HS-27A (cell line): ENCODE data around the gene ZNF558.
A peak's percentile ranks its signal among the peaks of the same experiment; 100 is the strongest.

Source experiments
- DNase-seq: peaks from one replicate; pipeline ENCODE4 v3.0.0-alpha.2; 2012; ENCODE audit warnings: low read depth, missing footprints

Gene ZNF558

GRCh38 chr19:8832132-8833021 is at the start of gene ZNF558, which contains the start of gene MBD3L1:
Gene ZNF558, minus strand, starts transcription at chr19:8832304. Its CDS starts 9,645 bp downstream, at chr19:8822659.
Gene MBD3L1, plus strand, starts transcription at chr19:8832377. Its CDS starts 10,302 bp downstream, at chr19:8842679.
- peak; percentile 90 for DNase-seq

- DNase-seq: no peak
Observed at GRCh38 chr19:8881512-8881911, 49.4 kb upstream of the ZNF558 start.

- no peak for DNase-seq
Observed at GRCh38 chr19:8880868-8881488, 48.9 kb upstream of the ZNF558 start.

- no peak for DNase-seq
Observed at GRCh38 chr19:8877854-8878705, 46.0 kb upstream of the ZNF558 start.

- DNase-seq: no peak
Observed at GRCh38 chr19:8866344-8866743, 34.2 kb upstream of the ZNF558 start.

GRCh38 chr19:8858260-8858659 is 26.2 kb upstream of the ZNF558 start:
- no peak for DNase-seq

GRCh38 chr19:8850488-8850887 is 18.4 kb upstream of the ZNF558 start:
- no peak for DNase-seq

- DNase-seq: no peak
Observed at GRCh38 chr19:8849232-8849631, 17.1 kb upstream of the ZNF558 start.

- no peak for DNase-seq
Observed at GRCh38 chr19:8846819-8847218, 14.7 kb upstream of the ZNF558 start.

GRCh38 chr19:8840708-8841107 is 8.6 kb upstream of the ZNF558 start:
- no peak for DNase-seq

GRCh38 chr19:8835877-8836276 is 3.8 kb upstream of the ZNF558 start:
- no peak for DNase-seq

GRCh38 chr19:8835446-8835845 is 3.3 kb upstream of the ZNF558 start:
- DNase-seq: no peak

GRCh38 chr19:8831832-8832131 is 322 bp downstream of the ZNF558 start:
- DNase-seq: no peak

- no peak for DNase-seq
Observed at GRCh38 chr19:8831373-8831772, 731 bp downstream of the ZNF558 start.

GRCh38 chr19:8827277-8827676 is 4.8 kb downstream of the ZNF558 start:
- no peak for DNase-seq

- DNase-seq: no peak
Observed at GRCh38 chr19:8826371-8826770, 5.7 kb downstream of the ZNF558 start.

GRCh38 chr19:8821748-8822241 is 10.3 kb downstream of the ZNF558 start:
- DNase-seq: no peak

GRCh38 chr19:8820234-8820633 is 11.9 kb downstream of the ZNF558 start:
- no peak for DNase-seq

GRCh38 chr19:8815780-8816179 is 16.3 kb downstream of the ZNF558 start:
- no peak for DNase-seq

GRCh38 chr19:8814176-8814575 is 17.9 kb downstream of the ZNF558 start:
- DNase-seq: no peak

GRCh38 chr19:8811315-8812172 is 20.6 kb downstream of the ZNF558 start:
- no peak for DNase-seq
